GM10266 (cell line): ENCODE results near the gene PPP1R10.

Source experiments
- DNase-seq: peaks from one replicate; pipeline ENCODE4 v3.0.0; 2012; ENCODE audit errors: extremely low spot score
- TF ChIP-seq, protein P1 (sequence below): IDR thresholded peaks from 2 replicates; pipeline ENCODE4 v1.5.1; 2012; ENCODE audit warnings: mild to moderate bottlenecking, low read depth; ENCODE audit not compliant: control insufficient read depth, insufficient read depth; ENCODE audit errors: missing control alignments

The PPP1R10 gene

DNA sequence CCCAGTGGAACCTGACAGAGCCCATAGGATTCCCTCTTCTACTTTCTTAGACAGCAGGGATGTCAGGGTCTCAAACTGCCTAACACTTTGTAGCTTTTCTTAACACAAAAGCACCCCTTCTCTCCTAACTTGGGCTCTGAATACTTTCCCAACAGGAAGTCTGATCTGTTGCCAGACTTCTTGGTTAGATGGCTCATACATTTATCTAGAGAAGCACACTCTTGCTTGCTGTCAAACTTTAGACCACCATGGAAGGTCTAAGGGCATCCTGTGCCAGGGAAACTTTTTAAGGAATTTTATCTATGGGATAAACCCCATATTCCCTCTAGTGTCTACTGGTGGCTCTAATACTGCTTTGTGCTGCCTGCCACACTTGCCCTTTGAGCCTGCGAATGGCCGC, 26.6 kb upstream of the PPP1R10 start:
- no peak for DNase-seq
- TF ChIP-seq, protein P1, sequence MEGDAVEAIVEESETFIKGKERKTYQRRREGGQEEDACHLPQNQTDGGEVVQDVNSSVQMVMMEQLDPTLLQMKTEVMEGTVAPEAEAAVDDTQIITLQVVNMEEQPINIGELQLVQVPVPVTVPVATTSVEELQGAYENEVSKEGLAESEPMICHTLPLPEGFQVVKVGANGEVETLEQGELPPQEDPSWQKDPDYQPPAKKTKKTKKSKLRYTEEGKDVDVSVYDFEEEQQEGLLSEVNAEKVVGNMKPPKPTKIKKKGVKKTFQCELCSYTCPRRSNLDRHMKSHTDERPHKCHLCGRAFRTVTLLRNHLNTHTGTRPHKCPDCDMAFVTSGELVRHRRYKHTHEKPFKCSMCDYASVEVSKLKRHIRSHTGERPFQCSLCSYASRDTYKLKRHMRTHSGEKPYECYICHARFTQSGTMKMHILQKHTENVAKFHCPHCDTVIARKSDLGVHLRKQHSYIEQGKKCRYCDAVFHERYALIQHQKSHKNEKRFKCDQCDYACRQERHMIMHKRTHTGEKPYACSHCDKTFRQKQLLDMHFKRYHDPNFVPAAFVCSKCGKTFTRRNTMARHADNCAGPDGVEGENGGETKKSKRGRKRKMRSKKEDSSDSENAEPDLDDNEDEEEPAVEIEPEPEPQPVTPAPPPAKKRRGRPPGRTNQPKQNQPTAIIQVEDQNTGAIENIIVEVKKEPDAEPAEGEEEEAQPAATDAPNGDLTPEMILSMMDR = no peak

DNA sequence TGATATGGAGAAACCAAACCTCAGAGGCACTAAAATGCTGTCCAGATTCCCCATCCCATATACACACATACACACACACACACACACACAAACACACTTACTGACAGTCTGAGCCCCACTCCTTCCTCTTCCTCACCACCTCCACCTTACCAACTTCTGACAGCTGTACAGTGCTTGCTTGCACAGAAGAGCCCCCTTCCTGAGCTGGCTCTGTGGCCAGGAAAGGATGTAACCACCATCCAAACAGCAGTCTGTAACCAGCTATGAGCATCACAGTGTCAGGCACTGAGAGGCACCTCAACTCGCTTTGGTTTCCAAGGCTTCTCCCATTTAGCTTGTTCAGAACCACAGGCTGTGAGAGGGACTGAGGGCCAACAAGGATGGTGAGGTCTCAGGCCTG, 24.0 kb upstream of the PPP1R10 start:
- DNase-seq = no peak
- TF ChIP-seq, protein P1 = no peak

DNA sequence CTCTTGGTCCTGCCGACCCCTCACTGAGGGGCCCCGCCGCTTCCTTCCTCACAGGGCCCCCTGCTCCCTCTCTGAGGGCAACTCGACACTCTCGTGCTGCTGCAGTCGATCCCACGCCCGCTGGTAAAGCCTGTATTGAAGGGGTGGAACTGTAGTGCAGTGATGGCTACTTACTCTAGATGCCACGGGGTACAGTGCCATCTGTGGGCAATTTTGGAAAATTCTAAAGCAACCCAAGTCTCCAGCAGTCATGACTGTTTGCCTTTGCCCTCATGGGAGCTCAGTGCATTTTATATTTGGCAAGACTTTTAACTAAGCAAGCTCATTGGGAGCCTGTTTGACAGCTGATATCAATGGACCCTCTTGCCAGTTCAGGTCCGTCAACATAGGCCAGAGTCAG, 23.4 kb upstream of the PPP1R10 start:
- no peak for DNase-seq
- TF ChIP-seq, protein P1 = no peak

DNA sequence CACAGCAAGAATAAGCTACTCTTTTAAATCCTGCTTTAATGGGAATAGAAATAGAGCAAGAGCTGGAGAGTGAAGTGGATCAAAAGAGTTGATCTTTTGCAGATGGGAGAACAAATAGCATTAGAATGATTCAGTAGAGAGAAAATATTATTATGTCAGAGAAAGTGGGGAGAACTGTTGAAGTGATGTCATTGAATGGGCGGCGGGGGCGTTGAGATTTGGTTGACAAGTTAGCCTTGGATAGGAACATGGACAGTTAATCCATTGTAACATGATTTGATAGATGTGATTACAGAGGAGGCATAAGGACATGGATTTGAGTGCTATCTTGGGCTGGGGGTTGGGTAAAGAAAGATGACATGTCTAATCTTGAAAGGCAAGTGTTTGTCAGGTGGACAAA, 18.8 kb upstream of the PPP1R10 start:
- TF ChIP-seq, protein P1 = no peak
- DNase-seq = no peak

DNA sequence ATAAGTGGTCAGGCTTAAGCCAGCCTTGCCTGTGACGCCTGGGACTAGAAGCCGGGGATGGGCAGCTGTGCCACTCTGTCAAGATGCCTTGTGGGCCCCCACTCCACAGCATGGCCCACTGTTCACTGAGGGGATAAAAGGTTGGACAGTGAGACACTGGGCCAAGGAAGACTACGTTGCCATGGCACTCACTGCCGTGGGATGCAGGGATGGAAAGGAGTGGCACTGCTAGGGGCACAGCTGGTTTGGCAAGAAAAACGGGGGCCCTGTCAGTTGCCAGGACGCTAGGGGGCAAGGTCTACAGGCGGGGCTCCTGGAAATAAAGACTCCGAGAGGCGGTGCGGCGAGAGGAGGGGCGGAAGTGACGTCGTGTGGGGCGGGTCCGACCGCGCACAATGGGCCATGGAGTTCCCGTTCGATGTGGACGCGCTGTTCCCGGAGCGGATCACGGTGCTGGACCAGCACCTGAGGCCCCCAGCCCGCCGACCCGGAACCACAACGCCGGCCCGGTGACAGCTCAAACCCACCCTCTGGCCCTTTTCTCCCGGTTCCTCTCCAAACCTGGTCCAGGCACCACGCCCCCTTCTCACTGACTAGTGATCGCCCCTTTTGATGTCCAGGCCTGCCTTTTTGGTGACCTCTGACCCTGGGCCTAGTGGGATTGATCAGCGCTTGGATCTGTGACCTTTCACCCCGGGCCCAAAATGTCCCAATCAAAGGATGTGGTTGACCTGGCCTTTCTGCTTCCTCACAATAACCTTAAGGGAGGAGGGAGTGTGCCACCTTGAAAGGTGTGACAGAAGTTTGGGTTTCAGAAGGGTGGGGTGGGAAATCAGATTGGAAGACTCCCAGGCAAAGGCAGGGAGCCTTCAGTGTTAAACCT, 9.7 kb upstream of the PPP1R10 start, which contains the start of gene ATAT1:
TSS of gene ATAT1 (plus strand) at position 391 of the 883 bp plus-strand sequence.
- TF ChIP-seq, protein P1 = peak; percentile 32
- DNase-seq = peak; percentile 84

DNA sequence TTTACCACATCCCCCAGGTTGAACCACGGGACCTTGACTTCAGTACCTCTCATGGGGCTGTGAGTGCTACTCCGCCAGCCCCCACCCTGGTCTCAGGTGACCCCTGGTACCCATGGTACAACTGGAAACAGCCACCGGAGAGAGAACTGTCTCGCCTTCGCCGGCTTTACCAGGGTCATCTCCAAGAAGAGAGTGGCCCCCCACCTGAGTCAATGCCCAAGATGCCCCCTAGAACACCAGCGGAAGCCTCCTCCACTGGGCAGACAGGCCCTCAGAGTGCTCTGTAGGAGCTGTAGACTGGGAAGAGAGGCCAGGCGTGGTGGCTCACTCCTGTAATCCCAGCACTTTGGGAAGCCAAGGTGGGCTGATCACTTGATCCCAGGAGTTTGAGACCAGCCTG, 8.5 kb upstream of the PPP1R10 start:
- TF ChIP-seq, protein P1 = no peak
- DNase-seq = no peak

DNA sequence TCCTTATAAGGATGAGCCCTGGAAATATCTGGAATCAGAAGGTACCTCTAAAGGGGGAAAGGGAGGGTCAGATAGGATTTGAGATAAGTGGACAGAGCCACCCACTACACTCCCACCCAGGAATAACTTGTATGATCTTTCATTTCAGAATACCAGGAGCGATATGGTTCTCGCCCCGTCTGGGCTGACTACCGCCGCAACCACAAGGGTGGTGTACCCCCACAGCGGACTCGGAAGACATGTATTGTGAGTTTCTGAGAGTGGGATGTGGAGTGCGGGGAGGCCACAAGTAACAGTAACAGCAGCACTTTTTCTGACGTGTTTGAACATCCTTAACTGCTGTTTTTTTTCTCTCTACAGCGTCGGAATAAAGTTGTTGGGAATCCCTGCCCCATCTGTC, 2.5 kb upstream of the PPP1R10 start:
- TF ChIP-seq, protein P1 = no peak
- no peak for DNase-seq
